IPS-18a (cell line): ENCODE data around the gene TUT4.
A peak's percentile ranks its signal among the peaks of the same experiment; 100 is the strongest.

ENCODE experiments used
- H3K27ac ChIP-seq: one replicate; pipeline ENCODE4 v1.5.1; 2013; ENCODE audit warnings: low read length
- H3K27me3 ChIP-seq: one replicate; pipeline ENCODE4 v1.6.1; 2013; ENCODE audit warnings: mild to moderate bottlenecking, low read length; ENCODE audit not compliant: control insufficient read depth, insufficient read depth
- H3K36me3 ChIP-seq: one replicate; pipeline ENCODE4 v1.6.1; 2013; ENCODE audit warnings: low read depth, low read length; ENCODE audit not compliant: control insufficient read depth
- H3K4me1 ChIP-seq: one replicate; pipeline ENCODE4 v1.6.1; 2013; ENCODE audit warnings: low read depth, low read length; ENCODE audit not compliant: control insufficient read depth
- H3K4me3 ChIP-seq: one replicate; pipeline ENCODE4 v1.5.1; 2013; ENCODE audit warnings: low read length
- H3K9ac ChIP-seq: one replicate; pipeline ENCODE4 v1.6.1; 2013; ENCODE audit warnings: mild to moderate bottlenecking, low read length, moderate library complexity
- H3K9me3 ChIP-seq: one replicate; pipeline ENCODE4 v1.6.1; 2013; ENCODE audit warnings: low read depth, low read length; ENCODE audit not compliant: control insufficient read depth

Gene TUT4

GRCh38 chr1:52423771-52424170 is 129.1 kb downstream of the TUT4 start:
- Histone ChIP-seq H3K27me3 (no peaks in the 10 kb centered on the region), H3K4me3 (no peak overlapping the region), H3K9me3 (no peaks in the 10 kb centered on the region), H3K4me1 (peaks cover 5% of the 10 kb centered on the region), H3K27ac (no peak overlapping the region), H3K9ac (no peak overlapping the region), H3K36me3 (peaks cover 33% of the 10 kb centered on the region)

- H3K27me3 ChIP-seq, result no peaks in the 10 kb centered on the region
- H3K9me3 ChIP-seq, result no peaks in the 10 kb centered on the region
- H3K4me1 ChIP-seq, result peaks cover 5% of the 10 kb centered on the region
- no peak overlapping the region for H3K4me3 ChIP-seq
- H3K36me3 ChIP-seq, result peaks cover 40% of the 10 kb centered on the region
- no peak overlapping the region for H3K9ac ChIP-seq
- H3K27ac ChIP-seq, result no peak overlapping the region
These were observed 129.8 kb downstream of the TUT4 start for GRCh38 chr1:52423055-52423454.

- Histone ChIP-seq H3K4me3 (no peak overlapping the region), H3K9ac (no peak overlapping the region), H3K36me3 (peaks cover 55% of the 10 kb centered on the region), H3K9me3 (no peaks in the 10 kb centered on the region), H3K4me1 (no peaks in the 10 kb centered on the region), H3K27ac (no peak overlapping the region), H3K27me3 (no peaks in the 10 kb centered on the region)
These were observed 132.2 kb downstream of the TUT4 start for GRCh38 chr1:52420713-52421112.

GRCh38 chr1:52416811-52417210 is 136.1 kb downstream of the TUT4 start:
- no peaks in the 10 kb centered on the region for H3K27me3 ChIP-seq
- H3K36me3 ChIP-seq, result peaks cover 76% of the 10 kb centered on the region
- H3K4me1 ChIP-seq, result no peaks in the 10 kb centered on the region

GRCh38 chr1:52414942-52415341 is 137.9 kb downstream of the TUT4 start:
- H3K27me3 ChIP-seq, result no peaks in the 10 kb centered on the region
- H3K9me3 ChIP-seq, result no peaks in the 10 kb centered on the region
- H3K36me3 ChIP-seq, result peaks cover 76% of the 10 kb centered on the region
- no peaks in the 10 kb centered on the region for H3K4me1 ChIP-seq
- no peak overlapping the region for H3K4me3 ChIP-seq
- H3K27ac ChIP-seq, result no peak overlapping the region
- no peak overlapping the region for H3K9ac ChIP-seq

More at GRCh38 chr1:52416811-52417210, 136.1 kb downstream of the TUT4 start:
- Histone ChIP-seq H3K9ac (no peak overlapping the region), H3K27ac (no peak overlapping the region), H3K4me3 (no peak overlapping the region), H3K9me3 (no peaks in the 10 kb centered on the region)

- Histone ChIP-seq H3K36me3 (peaks cover 84% of the 10 kb centered on the region), H3K9ac (no peak overlapping the region), H3K9me3 (no peaks in the 10 kb centered on the region), H3K4me1 (no peaks in the 10 kb centered on the region), H3K4me3 (no peak overlapping the region), H3K27ac (no peak overlapping the region), H3K27me3 (no peaks in the 10 kb centered on the region)
These were observed 139.4 kb downstream of the TUT4 start for GRCh38 chr1:52413410-52413989.

GRCh38 chr1:52404975-52405338 is 147.9 kb downstream of the TUT4 start:
- Histone ChIP-seq H3K9ac (peak overlapping the region; percentile 98), H3K4me3 (peak overlapping the region; percentile 96), H3K4me1 (peaks cover 9% of the 10 kb centered on the region), H3K36me3 (peaks cover 50% of the 10 kb centered on the region), H3K9me3 (no peaks in the 10 kb centered on the region), H3K27ac (peak overlapping the region; percentile 95), H3K27me3 (no peaks in the 10 kb centered on the region)

GRCh38 chr1:52404116-52404974 is 148.5 kb downstream of the TUT4 start, which contains the start of the genes ORC1 and PRPF38A:
ORC1 (minus strand) TSS chr1:52404423; CDS start chr1:52402223, 2,200 bp downstream.
PRPF38A (plus strand) TSS chr1:52404602; CDS start chr1:52404750, 148 bp downstream.
- H3K9me3 ChIP-seq, result no peaks in the 10 kb centered on the region
- peaks cover 9% of the 10 kb centered on the region for H3K4me1 ChIP-seq
- H3K9ac ChIP-seq, result peak within 1 kb of the TSS; percentile 98
- H3K27ac ChIP-seq, result peak within 1 kb of the TSS; percentile 95
- H3K27me3 ChIP-seq, result no peaks in the 10 kb centered on the region
- peaks cover 50% of the 10 kb centered on the region for H3K36me3 ChIP-seq
- H3K4me3 ChIP-seq, result peak within 1 kb of the TSS; percentile 96

- Histone ChIP-seq H3K9ac (peak overlapping the region; percentile 98), H3K27me3 (no peaks in the 10 kb centered on the region), H3K4me1 (peaks cover 9% of the 10 kb centered on the region), H3K36me3 (peaks cover 47% of the 10 kb centered on the region), H3K9me3 (no peaks in the 10 kb centered on the region), H3K4me3 (peak overlapping the region; percentile 96), H3K27ac (peak overlapping the region; percentile 95)
These were observed 149.3 kb downstream of the TUT4 start for GRCh38 chr1:52403566-52404115.

GRCh38 chr1:52402860-52403240 is 150.0 kb downstream of the TUT4 start:
- no peaks in the 10 kb centered on the region for H3K9me3 ChIP-seq
- H3K27me3 ChIP-seq, result no peaks in the 10 kb centered on the region
- peak overlapping the region; percentile 96 for H3K4me3 ChIP-seq
- H3K27ac ChIP-seq, result no peak overlapping the region
- peak overlapping the region; percentile 98 for H3K9ac ChIP-seq
- peaks cover 42% of the 10 kb centered on the region for H3K36me3 ChIP-seq
- peaks cover 9% of the 10 kb centered on the region for H3K4me1 ChIP-seq

- Histone ChIP-seq H3K9me3 (no peaks in the 10 kb centered on the region), H3K27me3 (no peaks in the 10 kb centered on the region), H3K9ac (no peak overlapping the region), H3K4me3 (no peak overlapping the region), H3K4me1 (peaks cover 3% of the 10 kb centered on the region), H3K36me3 (peaks cover 62% of the 10 kb centered on the region), H3K27ac (no peak overlapping the region)
These were observed 152.8 kb downstream of the TUT4 start for GRCh38 chr1:52400131-52400530.
